ENCODE measurements around the gene RET. TPM values are rescaled to one million over a fixed set of nuclear protein-coding genes. Genes with fewer than 3 reads are reported as not detected.

RET gene
- total RNA-seq, 2 experiments from 2014 or later = 0.04 TPM; not detected in 1

DNA sequence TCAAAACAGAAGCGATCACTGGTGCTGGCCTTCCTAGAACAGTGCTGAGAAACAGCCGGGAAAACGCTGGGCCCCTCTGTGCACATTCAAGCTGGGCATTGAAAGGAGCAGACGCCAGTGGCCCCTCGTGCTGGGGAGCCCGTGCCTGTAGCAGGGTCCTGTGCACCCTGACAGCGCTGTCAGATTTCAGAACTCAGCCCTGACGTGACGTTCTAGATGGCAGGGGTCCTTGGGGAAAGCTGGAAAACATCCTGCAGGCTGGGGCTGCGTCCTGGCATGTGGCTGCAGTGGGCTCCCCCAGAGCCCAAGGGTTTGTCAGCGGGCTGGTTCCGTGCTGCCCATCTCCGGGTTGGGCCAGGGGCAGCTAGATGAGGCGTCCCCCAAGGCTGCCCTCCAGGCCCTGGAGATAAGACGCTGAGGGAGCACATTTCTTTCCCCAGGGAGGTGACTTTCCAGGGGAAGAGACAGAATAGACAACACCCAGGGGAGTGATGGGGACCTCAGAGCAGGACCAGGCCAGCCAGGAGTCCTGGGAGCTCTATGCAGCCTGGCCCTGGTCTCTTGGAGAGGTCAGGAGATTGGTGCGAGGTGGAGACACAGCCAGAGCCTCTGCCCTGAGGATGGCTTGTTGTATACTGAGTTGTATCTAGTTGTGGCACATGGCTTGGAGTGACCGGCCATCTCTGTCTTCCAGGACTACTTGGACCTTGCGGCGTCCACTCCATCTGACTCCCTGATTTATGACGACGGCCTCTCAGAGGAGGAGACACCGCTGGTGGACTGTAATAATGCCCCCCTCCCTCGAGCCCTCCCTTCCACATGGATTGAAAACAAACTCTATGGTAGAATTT is 49.2 kb downstream of the RET start:
- POLR2A ChIA-PET = no interaction called here
- CTCF ChIA-PET = interaction anchor here (0.6 kb wide), 1 partner anchor 15 kb away, joined by 3 read pairs; no protein-coding TSS in a partner anchor

DNA sequence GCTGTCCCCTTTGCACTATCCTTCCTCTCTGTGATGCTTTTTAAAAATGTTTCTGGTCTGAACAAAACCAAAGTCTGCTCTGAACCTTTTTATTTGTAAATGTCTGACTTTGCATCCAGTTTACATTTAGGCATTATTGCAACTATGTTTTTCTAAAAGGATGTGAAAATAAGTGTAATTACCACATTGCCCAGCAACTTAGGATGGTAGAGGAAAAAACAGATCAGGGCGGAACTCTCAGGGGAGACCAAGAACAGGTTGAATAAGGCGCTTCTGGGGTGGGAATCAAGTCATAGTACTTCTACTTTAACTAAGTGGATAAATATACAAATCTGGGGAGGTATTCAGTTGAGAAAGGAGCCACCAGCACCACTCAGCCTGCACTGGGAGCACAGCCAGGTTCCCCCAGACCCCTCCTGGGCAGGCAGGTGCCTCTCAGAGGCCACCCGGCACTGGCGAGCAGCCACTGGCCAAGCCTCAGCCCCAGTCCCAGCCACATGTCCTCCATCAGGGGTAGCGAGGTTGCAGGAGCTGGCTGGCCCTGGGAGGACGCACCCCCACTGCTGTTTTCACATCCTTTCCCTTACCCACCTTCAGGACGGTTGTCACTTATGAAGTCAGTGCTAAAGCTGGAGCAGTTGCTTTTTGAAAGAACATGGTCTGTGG is 50.0 kb downstream of the RET start:
- ChIA-PET CTCF (no interaction called here), POLR2A (no interaction called here)

GRCh38 chr10:43127442-43127841 is 50.6 kb downstream of the RET start:
- POLR2A ChIA-PET = no interaction called here
- CTCF ChIA-PET = no interaction called here

- POLR2A ChIA-PET = no interaction called here
- CTCF ChIA-PET = no interaction called here
These were observed 51.5 kb downstream of the RET start for GRCh38 chr10:43128331-43128730.

DNA sequence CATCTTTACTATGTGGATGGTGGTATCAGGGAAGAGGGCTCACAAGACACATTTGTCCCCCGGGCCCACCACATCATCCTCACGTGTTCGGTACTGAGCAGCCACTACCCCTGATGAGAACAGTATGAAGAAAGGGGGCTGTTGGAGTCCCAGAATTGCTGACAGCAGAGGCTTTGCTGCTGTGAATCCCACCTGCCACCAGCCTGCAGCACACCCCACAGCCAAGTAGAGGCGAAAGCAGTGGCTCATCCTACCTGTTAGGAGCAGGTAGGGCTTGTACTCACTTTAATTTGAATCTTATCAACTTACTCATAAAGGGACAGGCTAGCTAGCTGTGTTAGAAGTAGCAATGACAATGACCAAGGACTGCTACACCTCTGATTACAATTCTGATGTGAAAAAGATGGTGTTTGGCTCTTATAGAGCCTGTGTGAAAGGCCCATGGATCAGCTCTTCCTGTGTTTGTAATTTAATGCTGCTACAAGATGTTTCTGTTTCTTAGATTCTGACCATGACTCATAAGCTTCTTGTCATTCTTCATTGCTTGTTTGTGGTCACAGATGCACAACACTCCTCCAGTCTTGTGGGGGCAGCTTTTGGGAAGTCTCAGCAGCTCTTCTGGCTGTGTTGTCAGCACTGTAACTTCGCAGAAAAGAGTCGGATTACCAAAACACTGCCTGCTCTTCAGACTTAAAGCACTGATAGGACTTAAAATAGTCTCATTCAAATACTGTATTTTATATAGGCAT is 52.3 kb downstream of the RET start:
- ChIA-PET POLR2A (interaction anchor here (0.9 to 2.5 kb wide), 2 partner anchors 10 kb away, joined by 3 to 23 read pairs; partner anchors contain the start of gene CSGALNACT2), CTCF (interaction anchor here (1.0 to 1.1 kb wide), 2 partner anchors 9 to 10 kb away, joined by 3 read pairs; partner anchors contain the start of gene CSGALNACT2)

DNA sequence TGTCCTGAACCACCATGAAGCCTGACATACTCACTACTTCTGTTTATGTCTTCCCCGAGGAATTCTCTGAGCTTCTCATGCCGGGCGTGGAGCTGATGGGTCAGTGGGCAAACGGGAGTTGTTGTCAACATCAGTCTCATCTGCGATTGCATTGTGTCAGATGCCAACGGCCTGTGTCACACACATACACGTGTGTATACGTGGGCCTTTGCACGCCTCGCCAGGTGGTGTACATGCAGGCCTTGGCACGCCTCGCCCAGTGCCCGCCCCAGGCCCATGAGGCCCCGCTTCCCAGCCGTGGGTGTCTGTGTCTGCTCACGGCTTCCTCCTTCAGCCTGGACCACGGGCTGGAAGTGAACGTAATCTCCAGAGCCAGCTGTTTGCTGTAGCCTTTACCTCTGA is 53.9 kb downstream of the RET start:
- ChIA-PET POLR2A (interaction anchor here (2.5 kb wide), 1 partner anchor 8 kb away, joined by 23 read pairs; the partner anchor contains the start of gene CSGALNACT2), CTCF (no interaction called here)

DNA sequence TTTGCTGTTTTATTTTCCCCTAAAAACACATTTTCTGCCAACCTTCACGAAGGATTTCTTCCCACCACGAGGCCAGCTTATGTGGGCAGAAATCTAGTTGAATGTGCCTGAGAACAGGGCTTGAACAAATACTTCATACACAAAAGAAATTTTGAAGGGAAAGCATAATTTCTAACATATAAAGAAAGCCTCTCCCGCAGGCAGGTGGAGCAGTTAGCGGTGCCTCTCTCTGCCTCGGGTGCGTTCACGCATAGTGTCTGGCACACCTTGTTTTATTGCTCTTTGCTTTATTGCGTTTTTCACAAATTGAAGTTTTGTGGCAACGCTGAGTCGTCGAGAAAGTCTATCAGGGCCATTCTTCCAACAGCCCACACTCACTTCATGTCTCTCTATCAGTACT is 54.4 kb downstream of the RET start:
- ChIA-PET CTCF (no interaction called here), POLR2A (interaction anchor here (2.5 kb wide), 1 partner anchor 8 kb away, joined by 23 read pairs; the partner anchor contains the start of gene CSGALNACT2)

GRCh38 chr10:43131906-43132305 is 55.0 kb downstream of the RET start:
- CTCF ChIA-PET = no interaction called here
- POLR2A ChIA-PET = no interaction called here

DNA sequence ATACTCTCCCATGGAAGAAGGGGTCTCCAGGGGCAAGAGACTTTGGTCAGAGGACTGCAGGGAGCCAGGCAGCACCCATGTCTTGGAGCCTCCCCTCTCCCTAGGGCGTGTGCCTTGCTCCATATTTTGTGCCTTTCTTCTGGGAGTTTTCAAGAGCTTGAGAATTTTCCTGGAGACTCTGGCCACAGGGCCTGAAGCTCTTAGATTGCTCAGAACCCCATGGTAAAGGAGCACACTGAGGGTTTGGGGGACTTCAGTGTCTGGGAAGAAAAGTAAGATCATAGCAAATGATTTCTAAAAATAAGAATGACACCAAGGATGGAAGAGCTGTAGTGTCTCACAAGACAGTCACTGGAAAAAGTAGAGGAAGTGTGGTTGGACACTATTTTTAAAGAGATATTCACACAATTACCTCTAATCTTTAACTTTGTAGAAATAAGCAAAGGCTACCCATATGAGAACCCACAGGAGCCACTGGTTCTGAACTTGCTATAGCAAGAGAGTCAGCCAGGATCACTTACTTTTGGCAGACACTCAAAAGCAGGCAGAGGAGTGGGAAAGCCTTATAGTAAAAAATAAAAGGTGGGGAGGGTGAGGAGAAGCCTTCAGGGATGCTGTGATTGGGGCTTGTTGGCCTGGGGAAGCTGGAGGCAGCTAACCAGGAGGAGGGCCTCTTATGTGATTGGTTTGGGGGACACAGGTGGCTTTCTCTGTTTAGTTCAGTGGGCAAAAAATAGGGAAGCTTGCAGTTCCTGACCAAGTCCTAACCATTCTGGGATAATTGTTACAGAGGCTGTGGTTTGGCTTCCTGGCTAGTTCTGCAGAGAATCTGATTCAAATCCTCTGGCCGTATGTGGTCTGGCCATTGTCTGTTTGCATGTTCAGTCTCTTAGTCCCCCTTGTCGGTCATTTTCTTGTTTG is 56.3 kb downstream of the RET start:
- POLR2A ChIA-PET = no interaction called here
- CTCF ChIA-PET = interaction anchor here (1.0 kb wide), 1 partner anchor 72 kb away, joined by 3 read pairs; no protein-coding TSS in a partner anchor

GRCh38 chr10:43134126-43134905 is 57.4 kb downstream of the RET start:
- ChIA-PET POLR2A (no interaction called here), CTCF (no interaction called here)

DNA sequence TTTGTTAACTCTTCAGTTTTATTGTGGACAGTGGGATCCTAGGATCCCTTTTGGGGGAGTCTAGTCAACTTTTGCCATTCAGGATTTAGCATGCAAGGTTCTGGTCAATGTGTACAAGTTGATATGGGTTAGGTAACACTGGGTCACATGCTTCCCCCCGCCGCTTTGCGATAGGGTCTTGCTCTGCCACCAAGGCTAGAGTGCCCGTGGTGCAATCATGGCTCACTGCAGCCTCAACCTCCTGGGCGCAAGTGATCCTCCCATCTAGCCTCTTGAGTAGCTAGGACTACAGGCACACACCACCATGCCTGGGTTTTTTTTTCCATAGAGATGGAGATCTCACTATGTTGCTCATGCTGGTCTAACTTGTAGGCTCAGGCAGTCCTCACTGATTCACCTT is 58.2 kb downstream of the RET start:
- CTCF ChIA-PET = no interaction called here
- POLR2A ChIA-PET = no interaction called here

GRCh38 chr10:43135656-43136055 is 58.8 kb downstream of the RET start:
- CTCF ChIA-PET = no interaction called here
- POLR2A ChIA-PET = no interaction called here

GRCh38 chr10:43136432-43136831 is 59.6 kb downstream of the RET start:
- ChIA-PET POLR2A (interaction anchor here (4.4 kb wide), 1 partner anchor 15 kb away, joined by 39 read pairs; no protein-coding TSS in a partner anchor), CTCF (no interaction called here)

DNA sequence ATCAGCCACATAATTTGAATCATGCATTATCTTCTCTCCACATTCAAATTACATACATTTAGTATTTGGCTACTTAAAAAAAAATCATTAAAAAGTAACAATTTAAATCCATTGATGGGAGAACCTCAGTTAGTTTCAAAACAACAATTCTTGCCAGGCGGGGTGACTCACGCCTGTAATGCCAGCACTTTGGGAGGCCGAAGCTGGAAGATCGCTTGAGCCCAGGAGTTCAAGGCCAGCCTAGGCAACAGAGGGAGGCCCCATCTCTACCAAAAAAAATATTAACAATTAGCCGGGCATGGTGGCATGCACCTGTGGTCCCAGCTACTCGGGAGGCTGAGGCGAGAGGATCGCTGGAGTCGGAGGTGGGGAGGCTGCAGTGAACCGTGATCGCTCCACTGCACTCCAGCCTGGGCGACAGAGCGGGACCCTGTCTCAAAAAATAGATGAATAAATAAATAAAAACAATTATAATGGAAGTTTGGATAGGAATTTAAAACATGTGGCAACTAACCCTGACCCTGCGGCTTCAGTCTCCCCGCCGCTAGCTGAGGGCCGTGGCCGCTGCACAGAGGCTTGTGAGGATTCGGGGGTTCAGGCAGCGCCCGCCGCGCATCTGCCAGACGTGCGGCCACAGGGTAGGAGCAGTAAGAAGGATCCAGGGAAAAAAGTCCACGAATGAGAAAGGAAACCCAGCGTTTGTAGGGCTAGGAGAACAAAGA is 60.3 kb downstream of the RET start:
- POLR2A ChIA-PET = interaction anchor here (1.8 to 4.4 kb wide), 3 partner anchors 7 to 225 kb away, joined by 7 to 39 read pairs (median 23); no protein-coding TSS in a partner anchor
- CTCF ChIA-PET = interaction anchor here (1.4 to 3.3 kb wide), 3 partner anchors 8 to 24 kb away, joined by 3 to 11 read pairs (median 7); no protein-coding TSS in a partner anchor

DNA sequence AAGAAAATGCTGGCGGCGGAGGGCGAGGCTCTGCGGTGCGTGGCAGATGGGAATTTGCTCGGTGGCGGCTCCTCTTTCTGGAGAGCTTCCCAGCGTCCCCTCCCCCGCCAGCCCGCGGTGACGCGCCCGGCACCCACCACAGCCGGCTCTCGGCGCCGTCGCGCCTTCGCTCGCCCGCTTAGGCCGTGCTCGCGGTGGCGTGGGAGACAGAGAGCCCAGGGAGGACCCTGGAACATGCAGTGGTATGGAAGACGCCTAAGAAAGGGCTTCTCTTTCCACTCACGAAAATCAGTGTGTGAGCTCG is 60.8 kb downstream of the RET start:
- CTCF ChIA-PET = interaction anchor here (1.4 to 3.3 kb wide), 3 partner anchors 8 to 23 kb away, joined by 3 to 11 read pairs (median 7); no protein-coding TSS in a partner anchor
- POLR2A ChIA-PET = interaction anchor here (0.6 to 4.4 kb wide), 7 partner anchors 8 to 261 kb away, joined by 3 to 39 read pairs (median 5); no protein-coding TSS in a partner anchor

DNA sequence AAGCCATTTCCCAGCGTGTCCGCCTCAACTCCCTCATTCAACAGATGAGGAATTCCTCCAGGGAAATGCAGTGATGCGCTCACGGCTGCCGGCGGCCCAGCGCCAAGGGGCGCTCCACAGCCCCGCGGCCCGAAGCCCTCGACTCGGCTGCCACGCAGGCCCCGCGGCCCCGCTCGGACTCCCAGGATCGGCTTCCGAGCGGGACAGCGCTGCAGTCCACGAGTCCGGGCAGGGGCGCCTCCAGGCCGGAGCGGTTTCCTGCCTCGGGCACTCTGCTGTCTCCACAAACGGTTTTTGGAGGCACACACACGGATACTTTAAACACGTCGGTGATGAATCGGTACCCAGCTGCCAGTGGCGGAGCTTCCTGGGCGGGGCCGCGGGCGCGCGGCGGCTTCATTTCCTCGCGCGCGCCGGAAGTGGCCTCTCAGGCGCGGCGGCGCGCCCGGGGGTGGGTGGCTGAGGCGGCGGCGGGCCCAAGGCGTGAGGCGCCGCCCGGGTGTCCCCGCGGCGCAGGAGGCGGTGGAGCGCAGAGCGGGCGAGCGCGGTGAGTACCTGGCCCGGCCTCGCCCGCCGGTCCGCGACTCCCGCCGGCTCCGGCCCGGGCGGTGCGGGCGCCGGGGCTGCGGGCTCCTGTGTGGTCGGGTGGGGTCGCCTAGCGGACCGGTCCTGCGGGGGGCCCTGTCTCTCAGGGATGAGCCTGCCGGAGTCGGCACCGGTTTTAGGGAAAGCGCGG is 61.3 kb downstream of the RET start, which contains the start of gene CSGALNACT2:
CSGALNACT2 (plus strand) TSS at position 425 of the 736 bp plus-strand sequence. CDS start 16,705 bp downstream, outside the sequence.
- POLR2A ChIA-PET = interaction anchor here (0.6 to 4.4 kb wide), 7 partner anchors 8 to 261 kb away, joined by 3 to 39 read pairs (median 5); no protein-coding TSS in a partner anchor
- CTCF ChIA-PET = interaction anchor here (1.4 to 3.3 kb wide), 4 partner anchors 9 to 161 kb away, joined by 3 to 11 read pairs (median 5); no protein-coding TSS in a partner anchor
